Large intestine (tissue), 3 donors: ENCODE measurements around the gene NKX2-1. TPM values are rescaled to one million over a fixed set of nuclear protein-coding genes. Genes with fewer than 3 reads are reported as not detected.

Experiments used
- DNase-seq, 2 donors: peaks; one replicate each; pipeline versions ENCODE4 v3.0.0 to v3.0.0-alpha.2; 2013
- H3K27ac ChIP-seq: one replicate; pipeline ENCODE4 v1.5.1; 2013; ENCODE audit warnings: low read length
- H3K27me3 ChIP-seq: 2 replicates; pipeline ENCODE4 v1.6.1; 2013; ENCODE audit warnings: low read length; ENCODE audit not compliant: control insufficient read depth, insufficient read depth
- H3K36me3 ChIP-seq: 2 replicates; pipeline ENCODE4 v1.6.1; 2013; ENCODE audit warnings: low read length; ENCODE audit not compliant: control insufficient read depth, insufficient read depth
- H3K4me1 ChIP-seq: one replicate; pipeline ENCODE4 v1.6.1; 2013; ENCODE audit warnings: low read length; ENCODE audit not compliant: control insufficient read depth, insufficient read depth
- H3K4me3 ChIP-seq: one replicate; pipeline ENCODE4 v1.5.1; 2013; ENCODE audit warnings: low read length
- H3K9me3 ChIP-seq: one replicate; pipeline ENCODE4 v1.6.1; 2013; ENCODE audit warnings: mild to moderate bottlenecking, low read depth, low read length, moderate library complexity; ENCODE audit not compliant: control insufficient read depth
- WGBS: methylation state at CpG from one replicate; pipeline ENCODE4 v1.1.5; 2013; ENCODE audit warnings: low lambda C conversion rate; ENCODE audit not compliant: insufficient coverage; 5-methylcytosine and 5-hydroxymethylcytosine counted together
- polyA plus RNA-seq: library from polyadenylated mRNA; unstranded; fragments of 120-200 nt; gene quantifications from one replicate; pipeline ENCODE4 v1.2.1, GENCODE V29; 2013

NKX2-1 gene
- polyA plus RNA-seq, 1 donor = not detected

GRCh38 chr14:36510874-36511273 lies 9.2 kb downstream of the NKX2-1 start:
- no peaks in the 10 kb centered on the region for H3K4me1 ChIP-seq
- no peak for DNase-seq
- H3K27ac ChIP-seq = no peak overlapping the region
- peaks cover 11% of the 10 kb centered on the region for H3K9me3 ChIP-seq
- no peaks in the 10 kb centered on the region for H3K36me3 ChIP-seq
- H3K27me3 ChIP-seq = peaks cover 95% of the 10 kb centered on the region
- 19% methylated on average over 4 of the region's 6 CpGs for WGBS
- H3K4me3 ChIP-seq = no peak overlapping the region

GRCh38 chr14:36510078-36510799 lies 9.8 kb downstream of the NKX2-1 start:
- Histone ChIP-seq H3K36me3 (no peaks in the 10 kb centered on the region), H3K27me3 (peaks cover 95% of the 10 kb centered on the region), H3K4me1 (no peaks in the 10 kb centered on the region), H3K27ac (no peak overlapping the region), H3K4me3 (no peak overlapping the region), H3K9me3 (peaks cover 15% of the 10 kb centered on the region)
- DNase-seq = no peak
- WGBS = 0% methylated on average over 1 of the region's 20 CpGs

GRCh38 chr14:36509069-36509917 lies 10.7 kb downstream of the NKX2-1 start:
- Histone ChIP-seq H3K4me1 (no peaks in the 10 kb centered on the region), H3K36me3 (no peaks in the 10 kb centered on the region), H3K27me3 (peaks cover 95% of the 10 kb centered on the region), H3K4me3 (no peak overlapping the region), H3K27ac (no peak overlapping the region), H3K9me3 (peaks cover 14% of the 10 kb centered on the region)
- WGBS = no CpG with 5 or more reads among the region's 14 CpGs
- DNase-seq = no peak

- Histone ChIP-seq H3K27me3 (peaks cover 95% of the 10 kb centered on the region), H3K27ac (no peak overlapping the region), H3K4me3 (no peak overlapping the region), H3K9me3 (peaks cover 16% of the 10 kb centered on the region), H3K36me3 (no peaks in the 10 kb centered on the region), H3K4me1 (no peaks in the 10 kb centered on the region)
- DNase-seq = no peak
- no CpG with 5 or more reads among the region's 32 CpGs for WGBS
Observed at GRCh38 chr14:36508418-36509068, 11.5 kb downstream of the NKX2-1 start.

GRCh38 chr14:36507847-36508417 lies 12.1 kb downstream of the NKX2-1 start:
- DNase-seq = no peak
- Histone ChIP-seq H3K4me1 (no peaks in the 10 kb centered on the region), H3K9me3 (peaks cover 10% of the 10 kb centered on the region), H3K27ac (no peak overlapping the region), H3K27me3 (peaks cover 95% of the 10 kb centered on the region), H3K4me3 (no peak overlapping the region), H3K36me3 (no peaks in the 10 kb centered on the region)
- 4% methylated on average over 4 of the region's 28 CpGs for WGBS

GRCh38 chr14:36506732-36507614 lies 13.1 kb downstream of the NKX2-1 start:
- no peak for DNase-seq
- H3K9me3 ChIP-seq = peaks cover 10% of the 10 kb centered on the region
- 10% methylated on average over 3 of the region's 10 CpGs for WGBS
- H3K4me3 ChIP-seq = no peak overlapping the region
- H3K27me3 ChIP-seq = peaks cover 92% of the 10 kb centered on the region
- no peaks in the 10 kb centered on the region for H3K36me3 ChIP-seq
- no peak overlapping the region for H3K27ac ChIP-seq
- no peaks in the 10 kb centered on the region for H3K4me1 ChIP-seq

- H3K27ac ChIP-seq = no peak overlapping the region
- H3K36me3 ChIP-seq = no peaks in the 10 kb centered on the region
- H3K9me3 ChIP-seq = peaks cover 10% of the 10 kb centered on the region
- peaks cover 88% of the 10 kb centered on the region for H3K27me3 ChIP-seq
- 0% methylated on average over 1 of the region's 35 CpGs for WGBS
- H3K4me1 ChIP-seq = no peaks in the 10 kb centered on the region
- no peak for DNase-seq
- H3K4me3 ChIP-seq = no peak overlapping the region
Observed at GRCh38 chr14:36505892-36506731, 13.9 kb downstream of the NKX2-1 start.

- Histone ChIP-seq H3K27ac (no peak overlapping the region), H3K4me1 (no peaks in the 10 kb centered on the region), H3K9me3 (peaks cover 10% of the 10 kb centered on the region), H3K4me3 (no peak overlapping the region), H3K27me3 (peaks cover 82% of the 10 kb centered on the region), H3K36me3 (no peaks in the 10 kb centered on the region)
- no peak for DNase-seq
- 7% methylated on average over 3 of the region's 46 CpGs for WGBS
Observed at GRCh38 chr14:36505181-36505815, 14.7 kb downstream of the NKX2-1 start.

GRCh38 chr14:36504771-36505175 lies 15.3 kb downstream of the NKX2-1 start:
- H3K4me3 ChIP-seq = no peak overlapping the region
- WGBS = no CpG with 5 or more reads among the region's 6 CpGs
- H3K4me1 ChIP-seq = no peaks in the 10 kb centered on the region
- H3K9me3 ChIP-seq = peaks cover 10% of the 10 kb centered on the region
- peaks cover 80% of the 10 kb centered on the region for H3K27me3 ChIP-seq
- H3K36me3 ChIP-seq = no peaks in the 10 kb centered on the region
- no peak for DNase-seq
- H3K27ac ChIP-seq = no peak overlapping the region
